ENCODE results near the gene GTPBP2. TPM values are rescaled to one million over a fixed set of nuclear protein-coding genes. Genes with fewer than 3 reads are reported as not detected.

Gene GTPBP2
- total and polyA plus RNA-seq, 2 of the 13 experiments (the other 11 are each of a cell fraction or from before 2014, with no cell fraction given) = 26.9 to 88.2 TPM

DNA sequence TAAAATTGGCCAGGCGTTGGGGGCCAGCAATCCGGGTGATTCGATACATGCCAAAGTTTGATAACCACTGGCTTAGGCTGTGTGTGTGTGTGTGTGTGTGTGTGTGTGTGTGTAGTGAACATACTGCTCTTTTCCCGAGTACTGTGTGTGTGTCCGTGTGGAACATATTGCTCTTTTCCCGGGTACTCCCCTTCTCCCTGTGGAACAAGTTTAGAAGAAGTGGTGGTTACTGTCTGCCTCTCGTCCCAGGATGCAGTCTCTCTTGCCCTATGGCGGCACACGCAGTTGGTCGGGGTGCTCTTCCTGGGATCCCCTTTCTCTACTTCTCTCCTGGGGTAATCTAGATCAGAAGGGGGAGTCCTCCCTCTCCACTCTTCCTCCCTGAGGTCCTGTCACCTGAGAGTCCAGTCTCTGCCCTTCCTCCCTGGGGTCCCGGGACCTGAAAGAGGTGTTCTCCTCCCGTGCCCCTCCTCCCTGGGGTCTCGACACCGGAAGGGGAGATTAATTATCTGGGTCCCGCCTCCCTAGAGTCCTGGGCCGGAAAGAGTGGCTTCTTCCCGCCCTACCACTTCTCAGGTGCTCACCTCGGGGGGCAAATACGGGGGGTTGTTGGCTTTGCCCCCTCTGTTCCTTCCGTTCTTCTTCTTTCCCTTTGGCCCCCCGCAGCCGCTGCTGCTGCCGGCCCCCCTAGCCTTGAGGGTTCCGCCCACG, 516 bp downstream of the GTPBP2 start (continued):
- TF ChIP-seq ARID5B (CRISPR knock-in tag; IDR thresholded peaks at IDR 0.05) (peak; percentile 4; the same call in 1 of the 2 replicates), PLSCR1 (CRISPR knock-in tag; IDR thresholded peaks at IDR 0.05; ENCODE audit: borderline replicate concordance) (no peak), ZNF34 (CRISPR knock-in tag; IDR thresholded peaks at IDR 0.05; ENCODE audit: borderline replicate concordance) (no peak), ZNF354B (CRISPR knock-in tag; IDR thresholded peaks at IDR 0.05) (peak; percentile 74; the same call in 1 of the 2 replicates), IRF9 (CRISPR knock-in tag; IDR thresholded peaks at IDR 0.05; ENCODE audit: borderline replicate concordance) (peak; percentile 62; the same call in 1 of the 2 replicates), RBM39 (IDR thresholded peaks at IDR 0.05; ENCODE audit: low read depth, low read length, poor library complexity, severe bottlenecking) (no peak), SPEN (CRISPR knock-in tag; IDR thresholded peaks at IDR 0.05; ENCODE audit: low read depth) (0 out of 2 replicates have a peak, but pooled peaks have one; percentile 52), CAMTA2 (CRISPR knock-in tag; IDR thresholded peaks at IDR 0.05; ENCODE audit: borderline replicate concordance) (0 out of 2 replicates have a peak, but pooled peaks have one; percentile 47), SIX1 (CRISPR knock-in tag; IDR thresholded peaks at IDR 0.05; ENCODE audit: borderline replicate concordance) (0 out of 2 replicates have a peak, but pooled peaks have one; percentile 5), SNAPC2 (CRISPR knock-in tag; IDR thresholded peaks at IDR 0.05) (peak; percentile 54; the same call in 1 of the 2 replicates), ONECUT2 (CRISPR knock-in tag; IDR thresholded peaks at IDR 0.05) (no peak), PITX1 (CRISPR knock-in tag; IDR thresholded peaks at IDR 0.05) (peak; percentile 78; the same call in 1 of the 2 replicates), SRY (CRISPR knock-in tag; IDR thresholded peaks at IDR 0.05) (0 out of 2 replicates have a peak, but pooled peaks have one; percentile 46), ZSCAN29 (CRISPR knock-in tag; conservative IDR thresholded peaks at IDR 0.05) (no peak)
- TF ChIP-seq, protein P1, sequence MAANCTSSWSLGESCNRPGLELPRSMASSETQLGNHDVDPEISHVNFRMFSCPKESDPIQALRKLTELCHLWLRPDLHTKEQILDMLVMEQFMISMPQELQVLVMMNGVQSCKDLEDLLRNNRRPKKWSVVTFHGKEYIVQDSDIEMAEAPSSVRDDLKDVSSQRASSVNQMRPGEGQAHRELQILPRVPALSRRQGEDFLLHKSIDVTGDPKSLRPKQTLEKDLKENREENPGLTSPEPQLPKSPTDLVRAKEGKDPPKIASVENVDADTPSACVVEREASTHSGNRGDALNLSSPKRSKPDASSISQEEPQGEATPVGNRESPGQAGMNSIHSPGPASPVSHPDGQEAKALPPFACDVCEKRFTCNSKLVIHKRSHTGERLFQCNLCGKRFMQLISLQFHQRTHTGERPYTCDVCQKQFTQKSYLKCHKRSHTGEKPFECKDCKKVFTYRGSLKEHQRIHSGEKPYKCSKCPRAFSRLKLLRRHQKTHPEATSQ (CRISPR knock-in tag; IDR thresholded peaks at IDR 0.05; ENCODE audit: borderline replicate concordance) = peak; percentile 40; the same call in 1 of the 2 replicates
- TF ChIP-seq, protein P2, sequence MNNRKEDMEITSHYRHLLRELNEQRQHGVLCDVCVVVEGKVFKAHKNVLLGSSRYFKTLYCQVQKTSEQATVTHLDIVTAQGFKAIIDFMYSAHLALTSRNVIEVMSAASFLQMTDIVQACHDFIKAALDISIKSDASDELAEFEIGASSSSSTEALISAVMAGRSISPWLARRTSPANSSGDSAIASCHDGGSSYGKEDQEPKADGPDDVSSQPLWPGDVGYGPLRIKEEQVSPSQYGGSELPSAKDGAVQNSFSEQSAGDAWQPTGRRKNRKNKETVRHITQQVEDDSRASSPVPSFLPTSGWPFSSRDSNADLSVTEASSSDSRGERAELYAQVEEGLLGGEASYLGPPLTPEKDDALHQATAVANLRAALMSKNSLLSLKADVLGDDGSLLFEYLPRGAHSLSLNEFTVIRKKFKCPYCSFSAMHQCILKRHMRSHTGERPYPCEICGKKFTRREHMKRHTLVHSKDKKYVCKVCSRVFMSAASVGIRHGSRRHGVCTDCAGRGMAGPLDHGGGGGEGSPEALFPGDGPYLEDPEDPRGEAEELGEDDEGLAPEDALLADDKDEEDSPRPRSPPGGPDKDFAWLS (CRISPR knock-in tag; IDR thresholded peaks at IDR 0.05; ENCODE audit: borderline replicate concordance) = 0 out of 2 replicates have a peak, but pooled peaks have one; percentile 3
- TF ChIP-seq, protein P3, sequence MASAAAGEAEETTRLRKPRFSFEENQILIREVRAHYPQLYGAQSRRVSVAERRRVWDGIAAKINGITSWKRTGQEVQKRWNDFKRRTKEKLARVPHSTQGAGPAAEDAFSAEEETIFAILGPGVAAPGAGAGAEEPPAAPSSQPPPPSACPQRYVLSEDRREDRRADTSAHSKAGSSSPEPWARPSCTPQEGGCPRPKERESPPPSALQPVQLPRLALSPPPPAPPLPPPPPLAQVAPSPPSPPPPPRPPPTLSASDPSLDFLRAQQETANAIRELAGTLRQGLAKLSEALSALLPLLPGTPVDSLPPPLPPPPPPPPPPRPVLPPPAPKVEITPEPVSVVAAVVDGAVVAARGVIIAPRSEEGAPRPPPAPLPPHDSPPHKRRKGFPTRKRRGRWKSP (CRISPR knock-in tag; IDR thresholded peaks at IDR 0.05) = no peak
